ENCODE data around the gene CCDC112.

The CCDC112 gene

DNA sequence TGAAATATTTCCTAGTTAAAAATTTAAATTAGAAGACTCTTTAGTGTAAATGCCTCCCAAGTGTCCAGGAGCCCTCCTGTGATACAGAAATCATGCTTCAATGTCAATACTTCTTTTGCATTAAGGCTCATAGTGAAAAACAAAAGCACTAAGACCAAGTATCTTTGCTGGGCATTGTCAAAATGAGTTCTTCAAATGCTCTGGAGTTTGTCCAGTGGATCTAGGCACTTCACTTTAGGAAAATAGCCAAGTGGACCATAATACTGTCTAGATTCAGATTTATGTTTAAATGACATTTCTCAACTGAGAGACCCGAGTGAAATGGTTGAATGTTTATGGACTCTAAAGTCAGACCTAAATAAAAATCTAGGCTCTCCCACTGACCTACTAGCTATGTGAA is 21.3 kb upstream of the CCDC112 start:
- no peak for DNase-seq (ENCODE audit: low read depth in 4 of 4, low spot score in 1 of 4)

- DNase-seq (ENCODE audit: low read depth in 4 of 4, low spot score in 1 of 4), result no peak
Measured at GRCh38 chr5:115317320-115317719, 20.9 kb upstream of the CCDC112 start.

- DNase-seq (ENCODE audit: low read depth in 4 of 4, low spot score in 1 of 4), result no peak
Measured at GRCh38 chr5:115313632-115314031, 17.2 kb upstream of the CCDC112 start.

DNA sequence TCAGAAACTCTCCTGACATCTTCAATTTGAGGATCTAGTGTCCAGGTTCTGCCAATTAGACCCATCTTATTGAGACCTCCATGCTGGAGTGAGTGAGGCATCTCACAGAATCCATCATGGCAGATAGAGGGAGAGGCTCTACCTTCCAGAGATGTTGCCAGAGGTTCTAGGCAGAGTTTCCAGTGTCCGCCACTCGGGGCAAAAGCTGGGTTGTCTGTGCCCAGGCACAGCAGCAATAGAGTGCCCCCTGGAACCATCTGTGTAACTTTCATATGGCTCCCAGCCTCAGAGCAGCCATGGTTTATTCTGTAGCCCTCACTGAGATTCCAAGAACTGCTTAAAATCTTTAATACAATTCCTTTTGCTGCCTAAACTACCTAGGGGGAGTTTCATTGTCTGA is 16.6 kb upstream of the CCDC112 start:
- no peak for DNase-seq (ENCODE audit: low read depth in 4 of 4, low spot score in 1 of 4)

DNA sequence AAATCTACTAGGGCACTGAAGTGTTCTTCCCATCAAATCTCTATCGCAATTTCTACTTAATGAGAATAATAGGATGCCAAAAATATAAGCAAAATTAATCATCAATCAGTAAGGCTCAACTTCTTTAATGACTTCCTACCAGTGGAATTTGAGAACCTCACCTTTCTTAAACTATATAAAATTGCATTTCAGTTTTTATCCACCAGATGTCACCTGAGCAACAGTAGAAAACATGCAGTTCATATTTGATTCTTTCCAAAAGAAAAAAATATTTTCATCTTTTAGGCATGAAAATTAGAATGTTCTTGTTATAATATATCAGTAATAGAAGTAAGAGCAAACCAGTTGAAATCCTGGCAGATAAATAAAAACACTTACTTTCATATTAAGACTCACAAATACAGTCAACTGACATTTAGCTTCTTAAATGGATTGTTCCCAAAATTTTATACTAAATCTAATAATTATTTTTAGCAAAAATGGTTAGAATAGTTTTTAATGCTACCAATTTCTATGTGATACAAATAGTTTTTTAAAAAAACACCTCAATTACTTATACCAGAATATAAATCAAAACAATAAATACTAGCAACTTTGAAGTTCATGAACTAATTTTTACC is 13.4 kb upstream of the CCDC112 start:
- no peak for DNase-seq (ENCODE audit: low read depth in 4 of 4, low spot score in 1 of 4)

DNA sequence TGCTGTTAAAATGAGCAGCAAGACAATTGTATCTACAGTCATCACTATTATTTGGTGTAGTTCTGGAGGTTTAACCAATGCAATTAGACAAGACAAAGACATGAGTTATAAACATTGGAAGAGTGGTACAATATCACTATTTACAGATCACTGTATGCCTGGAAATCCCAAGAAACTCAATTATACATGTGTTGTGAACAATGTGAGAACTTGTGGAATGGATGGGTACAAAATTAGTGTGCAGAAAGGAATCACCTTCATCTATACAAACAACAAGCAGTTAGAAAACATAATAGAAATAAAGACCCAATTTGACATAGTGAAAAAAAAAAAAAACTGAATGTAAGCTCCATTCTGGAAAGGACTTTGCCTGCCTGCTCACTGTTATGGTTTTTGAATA is 12.4 kb upstream of the CCDC112 start:
- DNase-seq (ENCODE audit: low read depth in 4 of 4, low spot score in 1 of 4), result no peak

GRCh38 chr5:115306011-115306536 is 9.6 kb upstream of the CCDC112 start:
- DNase-seq (ENCODE audit: low read depth in 4 of 4, low spot score in 1 of 4), result no peak

DNA sequence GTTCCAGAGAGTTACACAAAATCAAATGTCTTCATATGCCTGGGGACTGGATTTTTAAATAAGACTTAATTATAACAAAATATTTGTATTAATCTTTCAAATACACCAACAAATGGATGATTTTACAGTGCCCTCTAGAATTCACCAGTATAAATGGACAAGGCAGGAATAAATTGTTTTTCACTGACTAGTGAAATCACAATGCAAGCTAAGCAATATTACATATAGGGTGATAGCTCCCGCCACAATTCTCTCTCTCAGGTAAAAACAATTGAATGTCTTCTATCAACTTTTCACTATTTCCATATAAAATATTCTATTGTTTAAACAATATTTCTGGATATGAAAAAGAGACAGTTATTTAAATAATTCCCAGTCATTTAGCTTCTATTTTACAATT is 8.0 kb upstream of the CCDC112 start:
- DNase-seq (ENCODE audit: low read depth in 4 of 4, low spot score in 1 of 4), result no peak

DNA sequence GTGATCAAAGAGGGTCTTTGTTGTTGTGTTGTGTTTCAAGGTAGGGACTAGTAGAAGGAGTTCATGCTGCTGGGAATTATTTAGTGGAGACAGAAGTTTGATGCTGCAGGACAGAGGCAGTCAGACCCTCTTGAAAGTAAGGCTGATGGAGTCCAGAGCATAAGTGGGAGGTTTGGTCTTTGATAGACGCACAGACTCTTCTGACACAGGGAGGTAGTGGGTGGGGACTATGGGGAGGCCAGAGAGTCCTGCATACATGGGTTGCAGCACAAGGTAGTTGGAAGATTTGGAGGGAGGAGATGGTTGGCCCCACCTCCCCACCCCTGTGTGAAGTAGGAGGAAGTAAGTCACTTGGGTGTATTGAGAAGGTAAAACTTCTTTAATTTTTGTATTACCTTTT is 2.4 kb upstream of the CCDC112 start:
- DNase-seq (ENCODE audit: low read depth in 4 of 4, low spot score in 1 of 4), result no peak

DNA sequence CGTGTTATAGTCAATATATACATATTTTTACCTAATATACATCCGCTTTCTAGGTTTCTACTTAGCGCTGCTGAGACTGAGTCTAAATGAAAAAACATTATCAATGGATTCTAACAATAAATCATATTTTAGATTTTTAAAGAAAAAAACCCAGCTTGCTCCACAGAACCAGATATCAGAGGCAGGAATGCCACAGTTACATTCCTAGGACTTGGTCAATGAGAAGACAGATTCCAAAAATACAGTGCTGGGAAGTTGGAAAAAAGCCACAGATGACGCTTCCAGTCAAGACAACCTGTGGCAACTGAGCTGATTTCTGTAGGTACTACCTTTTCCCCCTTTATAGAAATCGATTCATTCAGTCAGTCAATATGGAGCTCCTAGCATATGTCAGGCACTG is 577 bp upstream of the CCDC112 start:
- DNase-seq (ENCODE audit: low read depth in 4 of 4, low spot score in 1 of 4), result no peak

DNA sequence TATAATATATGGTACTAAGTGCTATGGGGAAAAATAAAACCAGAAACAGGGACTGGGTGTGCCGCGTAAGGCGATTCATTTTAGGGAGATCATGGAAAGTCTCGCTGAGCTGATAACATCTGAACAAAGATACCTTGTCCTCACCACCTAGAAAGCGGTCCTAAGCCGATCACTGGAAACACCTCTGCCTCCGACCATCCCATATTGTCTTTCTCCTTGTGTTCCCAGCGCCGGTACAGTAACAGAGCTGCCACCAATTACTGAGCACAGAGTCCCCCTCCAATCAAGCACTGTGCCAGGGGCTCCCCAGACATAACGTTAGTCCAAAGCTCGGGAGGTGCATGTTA is 704 bp downstream of the CCDC112 start:
- no peak for DNase-seq (ENCODE audit: low read depth in 4 of 4, low spot score in 1 of 4)

DNA sequence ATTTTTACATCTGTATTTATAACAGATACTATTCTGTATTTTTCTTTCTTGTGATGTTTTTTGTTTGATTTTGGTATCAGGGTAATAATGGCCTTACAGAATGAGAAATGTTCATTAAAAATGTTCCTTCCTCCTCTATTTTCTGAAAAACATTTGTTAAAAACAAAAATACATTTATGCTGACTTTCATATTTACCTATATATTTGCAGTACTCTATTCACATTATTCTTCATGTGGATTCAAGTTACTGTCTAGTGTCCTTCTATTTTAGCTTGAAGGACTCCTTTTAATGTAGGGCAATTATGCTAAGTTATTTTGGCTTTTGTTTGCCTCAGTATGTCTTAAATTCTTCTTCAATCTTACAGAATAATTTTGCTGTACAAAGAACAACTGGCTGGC is 5.1 kb downstream of the CCDC112 start:
- no peak for DNase-seq (ENCODE audit: low read depth in 4 of 4, low spot score in 1 of 4)

GRCh38 chr5:115289104-115289503 is 7.3 kb downstream of the CCDC112 start:
- DNase-seq (ENCODE audit: low read depth in 4 of 4, low spot score in 1 of 4), result no peak

DNA sequence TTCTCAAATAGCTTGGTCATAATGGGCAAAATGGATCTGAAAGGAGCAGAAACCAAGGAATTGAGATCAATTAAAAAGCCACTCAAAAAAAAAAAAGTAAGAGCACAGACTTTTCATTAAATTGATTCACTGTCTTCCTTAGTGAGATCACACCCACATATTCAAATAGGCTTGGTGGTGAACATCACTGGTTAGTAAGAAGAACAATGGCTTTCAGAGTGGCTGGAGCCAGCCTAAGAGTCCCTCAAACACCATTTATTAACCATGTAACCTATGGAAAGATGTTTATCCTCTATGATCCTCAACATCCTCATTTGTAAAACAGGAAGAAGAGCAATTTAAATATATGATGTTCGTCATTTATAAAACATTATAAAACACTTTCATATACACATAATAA is 12.4 kb downstream of the CCDC112 start:
- no peak for DNase-seq (ENCODE audit: low read depth in 4 of 4, low spot score in 1 of 4)

- DNase-seq (ENCODE audit: low read depth in 4 of 4, low spot score in 1 of 4), result no peak
Measured at GRCh38 chr5:115282131-115282530, 14.3 kb downstream of the CCDC112 start.

- DNase-seq (ENCODE audit: low read depth in 4 of 4, low spot score in 1 of 4), result no peak
Measured at GRCh38 chr5:115274584-115274983, 21.9 kb downstream of the CCDC112 start.

GRCh38 chr5:115272297-115272958 is 24.0 kb downstream of the CCDC112 start:
- DNase-seq (ENCODE audit: low read depth in 4 of 4, low spot score in 1 of 4), result no peak

- DNase-seq (ENCODE audit: low read depth in 4 of 4, low spot score in 1 of 4), result no peak
Measured at GRCh38 chr5:115271295-115272050, 25.0 kb downstream of the CCDC112 start.

DNA sequence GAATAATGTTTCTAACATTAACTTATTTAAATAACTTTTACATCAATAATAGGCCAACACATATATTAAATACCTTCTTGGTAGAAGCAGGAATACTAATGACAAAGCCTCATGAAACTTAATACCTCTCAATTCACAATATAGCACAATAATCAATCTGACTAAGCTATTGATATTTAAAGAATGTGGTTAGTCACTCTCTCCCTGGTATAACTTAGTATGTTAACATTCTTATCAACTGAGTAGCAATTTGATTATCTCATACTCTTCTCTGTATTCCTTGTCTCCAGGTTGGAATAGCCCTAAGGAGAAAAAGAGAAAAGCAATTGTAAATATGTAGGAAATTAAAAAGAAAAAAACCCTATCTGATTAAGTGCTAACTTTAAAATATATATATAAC is 28.8 kb downstream of the CCDC112 start:
- no peak for DNase-seq (ENCODE audit: low read depth in 4 of 4, low spot score in 1 of 4)

GRCh38 chr5:115265220-115265619 is 31.2 kb downstream of the CCDC112 start:
- no peak for DNase-seq (ENCODE audit: low read depth in 4 of 4, low spot score in 1 of 4)

- DNase-seq (ENCODE audit: low read depth in 4 of 4, low spot score in 1 of 4), result no peak
Measured at GRCh38 chr5:115264786-115265185, 31.7 kb downstream of the CCDC112 start.

GRCh38 chr5:115263078-115263380 is 33.4 kb downstream of the CCDC112 start:
- no peak for DNase-seq (ENCODE audit: low read depth in 4 of 4, low spot score in 1 of 4)

Measured in stimulated activated CD4-positive, alpha-beta T cell treated with anti-CD3 and anti-CD28 coated beads, Interleukin-1b, Interleukin-23, amount 100 ng/mL, for 24 hours (primary cell).